GM18511 (cell line): Measurements from ENCODE around the gene CHCHD6.

Experiments
- ATAC-seq: cut with Tn5 transposase; IDR thresholded peaks from one replicate; pipeline ENCODE4 v1.9.1; 2021; ENCODE audit warnings: mild to moderate bottlenecking, moderate library complexity; ENCODE audit not compliant: unreplicated experiment

The CHCHD6 gene

DNA sequence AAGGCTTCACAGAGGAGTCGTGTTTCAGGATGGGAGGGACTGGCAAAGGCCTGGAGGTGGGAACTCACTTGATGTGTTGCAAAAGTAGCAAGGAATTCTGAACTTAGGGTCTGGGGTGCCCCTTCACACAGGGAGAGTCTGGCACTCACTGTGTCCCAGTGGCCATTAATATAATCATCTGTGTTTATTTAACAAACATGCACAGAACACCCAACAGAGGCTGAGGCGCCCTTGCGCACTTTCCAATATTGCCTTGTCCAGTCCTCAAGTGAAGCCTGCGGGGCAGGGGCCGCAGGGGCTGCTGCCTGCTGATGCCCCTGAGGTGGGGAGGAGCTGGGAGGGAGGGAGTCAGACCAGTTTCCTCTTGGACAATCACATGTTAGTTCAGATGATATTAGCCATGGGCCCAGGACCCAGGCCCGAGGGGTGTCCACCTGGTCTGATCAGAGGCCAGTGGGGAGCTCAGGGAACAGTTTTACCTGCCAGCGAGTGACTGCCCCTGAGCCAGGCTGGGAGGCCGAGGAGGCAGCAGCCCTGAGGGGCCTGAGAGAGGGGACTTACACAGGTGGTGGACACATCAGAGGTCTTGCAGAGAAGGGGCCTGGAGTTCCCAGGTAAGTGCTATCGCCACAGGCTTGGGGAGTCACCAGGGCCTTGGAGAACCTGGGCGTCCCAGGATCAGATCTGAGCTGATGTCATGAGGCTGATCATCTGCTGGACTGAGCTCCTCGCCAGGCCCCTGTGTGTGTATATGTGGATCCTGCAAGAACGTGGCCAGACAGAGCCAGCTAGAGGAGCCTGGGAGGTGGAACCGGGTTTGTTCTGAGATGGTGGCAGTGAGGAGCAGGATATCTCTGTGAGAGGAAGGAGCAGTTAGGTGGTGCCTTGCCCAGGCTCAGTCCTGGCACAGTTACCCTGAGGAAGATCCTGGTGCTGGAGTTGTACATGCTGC lies 35.3 kb upstream of the CHCHD6 start:
- ATAC-seq, result no peak

DNA sequence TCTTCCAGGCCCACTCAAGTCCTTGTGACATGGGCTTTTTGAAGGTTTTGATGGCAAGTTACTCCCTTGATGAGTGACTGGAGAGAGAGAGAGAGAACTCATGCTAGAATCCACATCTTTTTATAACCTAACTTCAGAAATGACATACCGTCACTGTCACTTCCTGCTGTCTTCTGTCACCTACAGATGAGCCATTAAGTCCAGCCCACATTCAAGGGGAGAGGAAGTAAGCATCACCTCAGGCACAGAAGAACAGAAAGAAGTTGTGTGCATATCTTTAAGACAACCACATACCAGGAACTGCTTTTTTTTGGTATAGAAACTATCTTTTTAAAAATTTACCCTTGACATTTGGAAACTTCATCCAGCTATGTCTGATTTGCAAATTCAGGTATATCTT lies 32.5 kb upstream of the CHCHD6 start:
- ATAC-seq, result no peak

DNA sequence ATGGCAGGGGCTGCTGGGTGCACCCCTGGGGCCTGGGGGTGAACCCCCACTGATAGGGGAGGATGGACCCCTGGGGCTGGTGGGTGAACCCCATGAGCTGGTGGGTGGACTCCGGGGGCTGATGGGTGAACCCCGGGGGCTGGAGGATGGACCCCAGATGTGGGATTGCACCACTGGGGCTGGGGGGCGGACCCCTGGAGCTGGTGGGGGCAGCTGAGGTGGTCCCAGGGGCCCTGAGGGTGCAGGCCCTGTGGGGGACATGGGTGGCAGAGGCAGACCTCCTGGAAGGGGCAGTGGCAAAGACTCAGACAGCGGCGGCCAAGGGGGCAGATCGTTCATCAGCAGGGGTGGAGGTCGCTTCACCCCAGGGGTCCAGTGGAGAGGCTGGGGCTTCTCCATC lies 31.7 kb upstream of the CHCHD6 start:
- ATAC-seq, result no peak

DNA sequence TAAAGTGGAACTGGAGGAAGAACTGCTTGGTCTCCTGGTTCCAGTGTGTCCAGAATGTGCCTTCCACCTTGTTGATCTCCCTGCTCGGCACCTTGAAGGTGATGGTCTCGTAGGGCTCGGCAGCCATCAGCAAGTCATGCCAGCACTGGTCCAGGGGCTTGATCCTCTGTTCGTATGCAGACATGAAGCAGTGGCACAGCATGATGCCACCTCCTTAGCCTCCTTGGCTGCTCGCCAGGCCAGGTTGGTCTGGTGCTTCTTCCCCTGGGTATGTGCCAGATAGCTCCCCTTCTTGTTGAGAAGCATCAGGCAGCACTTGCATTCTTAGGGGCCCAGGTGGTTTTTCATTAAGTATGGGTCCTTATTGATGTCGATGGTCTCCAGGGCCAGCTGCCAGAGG lies 31.3 kb upstream of the CHCHD6 start:
- ATAC-seq, result no peak

DNA sequence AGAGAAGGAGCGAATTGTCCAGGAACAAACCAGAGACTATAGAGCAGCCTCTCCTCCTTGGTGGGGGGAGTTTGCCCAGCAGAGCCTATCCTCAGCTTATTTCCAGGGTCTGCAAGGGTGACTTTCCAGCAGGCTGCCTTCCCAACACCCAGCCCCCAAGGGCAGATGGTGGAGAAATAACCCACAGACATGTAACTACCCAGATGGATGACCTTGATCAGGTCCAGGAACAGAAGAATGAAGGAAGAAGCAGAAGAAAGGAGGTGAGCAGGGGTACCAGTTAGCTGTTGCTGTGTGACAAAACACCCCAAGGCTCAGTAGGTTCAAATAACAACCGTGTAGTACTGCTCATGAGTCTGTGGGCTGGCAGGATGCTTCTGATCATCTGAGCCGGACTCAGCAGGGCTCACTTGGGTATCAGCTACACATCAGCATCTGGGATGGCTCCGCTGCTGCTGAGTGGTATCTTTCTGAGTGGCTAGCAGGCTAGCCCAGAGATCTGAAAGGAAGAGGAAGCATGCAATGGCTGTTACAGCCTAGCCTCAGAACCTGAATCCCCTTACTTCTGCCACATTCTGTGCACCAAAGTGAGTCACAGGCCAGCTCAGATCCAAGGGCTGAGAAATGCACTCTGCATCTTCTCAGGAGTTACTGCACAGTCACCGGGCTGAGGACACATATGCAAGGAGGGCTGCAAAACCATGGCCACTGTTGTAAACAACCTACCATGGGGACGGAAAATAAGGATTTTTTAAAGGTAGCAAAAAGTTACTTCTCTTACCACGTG lies 26.9 kb upstream of the CHCHD6 start:
- no peak for ATAC-seq

DNA sequence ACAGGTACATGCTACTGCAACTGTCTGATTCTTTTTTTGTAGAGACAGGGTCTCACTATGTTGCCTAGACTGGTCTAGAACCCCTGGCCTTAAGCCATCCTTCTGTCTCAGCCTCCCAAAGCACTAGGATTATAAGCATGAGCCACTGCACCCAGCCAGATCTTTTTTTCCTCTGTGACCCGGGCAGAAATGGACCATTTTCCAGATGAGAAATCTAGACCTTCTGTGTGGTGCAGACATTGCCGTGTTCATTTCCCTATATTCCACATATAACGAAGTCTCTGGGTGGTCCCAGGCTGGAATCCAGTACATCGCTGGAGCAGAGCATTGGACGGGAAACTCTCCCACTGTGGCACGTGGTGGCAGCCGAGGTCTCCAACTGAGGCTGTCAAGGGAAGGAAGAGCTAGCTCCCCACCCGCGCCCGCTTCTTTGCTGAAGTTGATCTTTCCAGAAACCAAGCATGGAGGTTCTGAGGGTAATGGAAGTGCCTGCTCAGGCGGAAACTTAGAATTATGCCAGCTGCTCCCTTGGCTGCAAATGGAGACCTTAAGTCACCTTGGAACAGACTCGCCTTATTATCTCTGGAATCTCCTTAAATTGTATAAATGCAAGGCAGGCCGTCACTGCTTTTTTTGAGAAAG lies 26.1 kb upstream of the CHCHD6 start:
- no peak for ATAC-seq

DNA sequence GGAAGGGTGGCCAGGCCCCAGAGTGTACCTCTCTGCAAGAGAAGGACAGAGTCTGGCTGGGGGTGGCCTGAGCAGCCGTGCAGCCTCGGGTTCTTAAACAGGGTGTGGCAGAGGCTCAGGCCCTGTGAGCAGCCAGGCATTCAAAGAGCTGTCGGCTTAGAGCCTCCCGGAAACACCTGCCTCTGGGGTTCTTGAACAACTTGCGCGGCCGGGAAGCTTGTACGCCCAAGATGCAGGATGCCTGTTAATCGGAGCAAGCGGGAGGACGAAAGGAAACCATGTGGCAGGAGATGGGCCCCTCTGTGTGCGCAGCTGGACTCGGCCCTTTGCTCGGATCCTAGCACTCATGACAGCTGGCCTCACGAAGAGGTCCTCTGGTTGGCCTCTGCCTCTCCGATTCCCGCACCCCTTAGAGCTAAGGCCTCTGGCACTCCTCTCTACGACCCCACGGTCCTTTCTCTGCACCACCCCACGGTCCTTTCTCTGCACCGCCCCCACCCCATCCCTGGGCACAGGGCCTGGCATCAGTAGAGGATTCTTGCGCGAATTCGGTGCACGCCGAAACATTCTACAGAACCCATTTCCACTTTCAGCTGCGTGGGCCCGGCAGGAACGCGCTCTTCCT lies 25.2 kb upstream of the CHCHD6 start:
- no peak for ATAC-seq

DNA sequence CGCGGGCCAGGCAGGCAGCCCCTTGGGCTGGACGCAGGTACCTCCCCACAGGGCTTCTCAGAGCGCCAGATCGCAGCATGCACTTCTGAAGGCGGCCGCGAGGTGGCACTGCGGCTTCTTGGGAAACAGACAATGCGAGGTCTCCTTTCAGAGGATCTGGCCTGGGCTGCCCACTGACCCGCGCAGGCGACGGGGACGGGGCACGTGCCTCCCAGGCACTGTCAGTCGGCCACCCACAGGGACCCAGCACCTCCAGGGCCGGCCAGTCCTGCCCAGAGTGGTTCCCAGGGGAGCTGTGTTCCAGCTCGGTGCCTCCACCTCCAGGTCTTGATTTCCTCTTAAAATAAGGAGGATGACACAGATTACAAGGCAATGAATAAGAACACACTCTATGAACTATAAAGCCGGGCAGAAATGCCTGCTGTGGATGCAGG lies 24.7 kb upstream of the CHCHD6 start:
- ATAC-seq, result peak; percentile 57

DNA sequence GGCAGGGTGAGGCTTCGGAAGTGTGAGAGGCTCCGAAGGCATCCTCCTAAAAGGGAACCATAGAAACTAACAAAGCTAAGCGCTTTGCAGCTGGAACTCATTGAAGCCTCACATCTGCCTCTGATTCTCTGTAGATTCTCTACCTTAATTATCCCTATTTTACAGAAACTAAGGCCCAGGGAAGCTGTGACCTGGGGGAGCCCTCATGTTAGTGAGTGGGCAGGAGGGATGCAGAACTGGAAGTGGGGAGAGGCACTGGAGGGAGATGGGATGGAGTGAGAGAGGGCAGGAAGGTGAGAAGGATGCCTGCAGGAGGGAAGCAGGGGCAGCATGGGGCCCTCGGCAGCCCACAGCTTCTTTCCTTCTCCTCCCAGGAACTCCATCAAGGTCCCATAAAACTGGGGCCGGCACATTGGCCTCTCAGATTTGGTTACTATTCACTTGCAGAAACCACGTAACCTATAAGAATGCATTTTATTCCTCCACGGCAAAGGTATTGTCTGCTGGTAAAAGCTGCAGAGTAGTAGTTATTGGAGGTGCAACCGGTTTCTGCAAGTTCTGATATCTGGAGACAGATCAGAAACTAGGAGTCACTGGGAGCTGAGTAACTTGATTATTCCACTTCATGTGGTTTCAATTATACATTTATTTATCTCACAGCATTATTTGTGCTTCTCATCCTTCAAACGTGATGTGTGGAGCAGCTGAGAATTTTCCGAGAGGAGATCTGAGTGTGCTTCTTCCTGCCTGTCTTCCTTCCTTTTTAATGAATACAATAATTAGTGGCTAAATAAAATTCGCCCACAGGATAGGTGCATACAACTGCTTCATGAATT lies 24.0 kb upstream of the CHCHD6 start:
- ATAC-seq, result no peak

DNA sequence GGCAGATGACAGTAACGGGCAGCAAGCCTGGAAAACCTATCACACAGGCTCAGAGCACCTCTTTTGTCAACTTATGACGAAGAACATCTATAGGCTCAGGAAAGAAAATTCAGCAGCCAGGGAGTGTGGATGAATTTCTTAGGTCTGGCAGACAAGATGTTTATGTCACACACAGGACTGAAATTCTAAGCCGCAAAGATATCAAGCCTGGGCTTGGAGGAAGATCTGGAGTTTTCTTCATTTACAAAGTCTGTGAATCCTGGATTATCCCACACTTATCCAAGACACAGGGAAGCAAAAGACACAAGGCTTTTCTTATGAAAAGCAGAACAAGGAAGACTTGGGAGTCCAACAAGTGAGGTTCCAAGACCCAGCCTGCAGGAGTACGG lies 23.4 kb upstream of the CHCHD6 start:
- ATAC-seq, result no peak

DNA sequence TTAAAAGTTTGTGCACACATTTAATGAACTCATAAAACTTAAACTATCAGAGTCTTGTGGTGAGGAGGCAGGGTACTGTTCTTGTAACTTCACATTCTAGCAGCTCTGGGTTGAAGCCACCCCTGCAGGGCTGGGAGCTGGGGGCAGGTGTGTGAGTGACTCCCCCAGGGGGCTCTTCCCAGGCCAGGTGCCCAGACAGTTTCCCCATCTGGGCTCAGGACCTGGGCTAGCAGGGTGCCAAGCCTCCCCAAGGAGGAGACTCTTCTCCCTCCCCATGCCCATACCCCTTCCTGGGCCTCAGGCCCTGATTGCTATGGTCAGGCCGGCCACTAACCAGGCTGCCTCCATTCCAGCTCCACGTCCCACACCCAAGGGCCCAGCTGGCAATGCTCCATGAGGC lies 22.0 kb upstream of the CHCHD6 start:
- ATAC-seq, result no peak

DNA sequence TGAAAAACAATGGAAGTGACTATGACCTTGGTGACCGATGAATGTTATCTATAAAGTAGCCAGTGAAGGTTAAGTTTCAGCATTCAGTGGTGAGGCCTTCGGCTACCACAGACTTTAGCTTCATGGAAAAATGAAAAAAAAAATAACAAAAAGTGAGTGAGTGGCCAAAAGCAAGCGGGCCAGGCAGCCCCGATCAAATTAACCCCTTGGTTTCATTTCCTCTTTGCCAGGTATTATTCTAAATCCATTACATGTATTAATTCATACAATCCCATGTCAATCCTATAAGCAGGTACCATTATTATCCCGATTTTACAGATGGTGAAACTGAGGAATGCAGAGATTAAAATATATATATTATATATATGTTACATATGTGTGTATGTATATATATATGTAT lies 21.0 kb upstream of the CHCHD6 start:
- ATAC-seq, result no peak

DNA sequence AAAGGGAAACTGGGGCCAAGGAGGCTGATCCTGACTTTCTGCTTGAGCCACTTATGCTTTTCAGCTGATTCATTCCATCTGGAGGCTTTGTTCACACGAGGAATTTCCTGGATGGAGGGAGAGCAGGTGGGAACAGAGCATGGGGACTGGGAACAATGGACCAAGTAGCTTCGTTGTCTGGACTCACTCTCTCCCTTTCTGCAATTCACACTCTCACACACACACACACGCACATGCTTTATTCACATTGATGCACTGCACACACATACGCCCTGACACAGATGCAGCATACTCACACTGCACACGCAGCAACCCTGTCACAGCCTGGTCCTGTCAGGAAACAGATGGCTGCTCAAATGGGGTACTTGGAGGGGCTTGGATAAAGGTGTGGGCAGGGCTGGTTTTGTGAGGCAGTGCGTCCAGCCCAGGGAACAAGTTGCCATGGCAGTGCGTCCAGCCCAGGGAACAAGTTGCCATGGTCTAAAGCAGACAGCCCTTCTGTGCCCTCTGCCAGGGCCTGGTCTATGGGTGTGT lies 19.8 kb upstream of the CHCHD6 start:
- ATAC-seq, result no peak

DNA sequence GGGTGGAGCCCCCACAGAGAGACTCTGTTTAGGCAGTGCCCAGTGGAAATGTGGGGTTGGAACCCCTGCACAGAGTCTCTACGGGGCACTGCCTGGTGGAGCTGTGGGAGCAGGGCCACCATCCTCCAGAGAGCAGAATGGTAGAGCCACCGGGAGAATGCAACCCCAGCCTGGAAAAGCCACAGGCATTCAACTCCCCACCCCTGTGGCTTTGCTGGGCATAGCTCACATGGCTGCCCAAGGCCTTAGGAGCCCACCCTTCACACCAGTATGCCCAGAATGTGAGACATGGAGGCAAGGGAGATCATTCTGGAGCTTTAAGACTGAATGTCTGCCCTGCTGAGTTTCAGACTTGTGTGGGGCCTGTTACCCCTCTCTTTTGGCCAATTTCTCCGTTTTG lies 19.0 kb upstream of the CHCHD6 start:
- ATAC-seq, result no peak

DNA sequence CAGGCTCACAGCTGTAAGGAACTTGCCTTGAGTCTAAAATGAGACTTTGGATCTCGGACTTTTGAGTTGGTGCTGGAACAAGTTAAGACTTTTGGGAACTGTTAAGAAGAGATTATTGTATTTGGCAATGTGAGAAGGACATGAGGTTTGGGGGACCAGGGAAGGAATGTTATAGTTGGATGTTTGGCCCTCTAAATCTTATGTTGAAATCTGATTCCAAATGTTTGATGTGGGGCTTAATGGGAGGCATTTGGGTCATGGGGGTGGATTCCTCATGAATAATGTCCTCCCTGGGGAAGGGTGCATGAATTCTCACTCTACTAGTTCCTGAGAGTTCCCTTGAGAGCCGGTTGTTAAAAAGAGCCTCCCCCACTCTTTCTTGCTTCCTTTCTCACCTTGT lies 18.5 kb upstream of the CHCHD6 start:
- no peak for ATAC-seq

DNA sequence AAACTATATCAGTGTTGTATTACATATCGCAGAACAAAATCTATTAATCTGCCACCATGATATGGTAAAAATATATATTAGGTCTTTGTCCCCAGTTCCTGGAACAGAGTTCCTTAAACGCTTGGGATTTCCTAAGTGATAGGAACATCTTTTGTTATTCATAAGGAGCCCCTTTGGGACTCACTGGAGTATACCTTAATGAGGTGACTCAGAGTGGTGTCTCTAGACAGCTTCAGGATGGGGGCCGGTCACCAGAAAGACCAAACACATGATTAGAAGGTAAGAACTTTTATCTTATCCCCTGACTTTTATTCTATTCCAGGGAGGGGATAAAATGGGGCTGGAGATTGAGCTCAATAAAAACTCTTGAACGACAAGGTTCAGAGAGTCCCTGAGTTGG lies 12.3 kb upstream of the CHCHD6 start:
- ATAC-seq, result no peak

DNA sequence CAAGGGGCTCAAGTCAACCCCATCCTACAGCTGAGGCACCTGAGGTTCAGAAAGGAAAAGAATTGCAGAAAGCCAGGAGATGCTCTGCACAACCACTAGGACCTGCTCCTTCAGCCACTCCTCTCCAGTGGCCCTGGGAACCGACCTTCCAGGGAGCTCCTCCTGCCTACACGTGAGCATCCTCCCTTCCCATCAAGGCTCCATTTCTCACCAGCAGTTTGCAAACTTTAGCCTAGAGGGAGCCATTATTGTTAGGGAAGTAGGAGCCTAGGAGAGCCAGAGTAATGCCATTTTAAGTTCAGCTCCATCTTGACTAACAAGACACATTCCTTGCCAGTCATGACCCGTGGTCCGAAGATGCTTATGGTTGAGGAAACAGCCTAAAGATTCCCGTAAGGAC lies 11.2 kb upstream of the CHCHD6 start:
- no peak for ATAC-seq

DNA sequence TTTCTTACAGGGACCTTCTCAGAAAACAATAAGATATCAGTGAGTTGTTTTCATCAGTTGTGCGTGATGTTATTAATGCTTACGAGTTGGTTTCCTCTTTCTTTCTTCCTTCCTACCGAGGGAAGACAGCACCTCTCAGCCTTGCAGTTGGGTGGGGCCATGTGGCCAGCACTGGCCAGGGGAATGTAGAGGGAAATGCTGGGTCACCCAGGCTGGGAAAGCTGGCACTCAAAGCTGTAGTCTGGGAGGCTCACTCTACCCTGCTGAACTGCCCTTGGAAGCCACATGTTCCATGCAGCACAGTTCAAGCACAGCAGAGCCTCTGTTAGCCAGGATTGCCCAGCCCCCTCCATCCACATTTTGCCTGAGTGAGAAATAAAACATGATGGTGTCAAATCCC lies 10.1 kb upstream of the CHCHD6 start:
- ATAC-seq, result no peak

DNA sequence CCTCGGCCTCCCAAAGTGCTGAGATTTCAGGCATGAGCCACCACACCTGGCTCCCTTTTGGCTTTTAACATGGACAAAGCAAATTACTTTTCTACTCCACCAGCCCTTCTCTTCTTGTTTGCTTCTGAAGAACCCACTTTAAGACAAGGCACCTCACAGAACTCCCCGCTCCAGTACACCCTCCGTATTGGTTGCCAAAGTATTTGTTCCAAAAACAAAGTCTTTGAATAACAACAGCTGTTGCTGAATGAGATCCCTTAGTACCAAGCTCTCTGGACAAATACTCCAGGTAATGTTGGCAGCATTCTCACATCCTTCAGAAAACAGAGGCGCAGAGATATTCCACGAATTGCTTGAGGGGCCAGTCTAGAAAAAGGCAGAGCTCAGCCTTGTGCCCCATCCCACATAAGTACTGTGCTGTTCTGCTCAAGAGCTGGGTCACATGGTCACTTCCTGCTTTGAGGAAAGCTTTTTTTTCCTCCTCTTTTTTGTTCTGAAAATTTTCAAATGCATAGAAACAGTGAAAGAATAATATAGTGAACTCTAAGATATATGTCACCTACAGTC lies 7.3 kb upstream of the CHCHD6 start:
- ATAC-seq, result no peak

DNA sequence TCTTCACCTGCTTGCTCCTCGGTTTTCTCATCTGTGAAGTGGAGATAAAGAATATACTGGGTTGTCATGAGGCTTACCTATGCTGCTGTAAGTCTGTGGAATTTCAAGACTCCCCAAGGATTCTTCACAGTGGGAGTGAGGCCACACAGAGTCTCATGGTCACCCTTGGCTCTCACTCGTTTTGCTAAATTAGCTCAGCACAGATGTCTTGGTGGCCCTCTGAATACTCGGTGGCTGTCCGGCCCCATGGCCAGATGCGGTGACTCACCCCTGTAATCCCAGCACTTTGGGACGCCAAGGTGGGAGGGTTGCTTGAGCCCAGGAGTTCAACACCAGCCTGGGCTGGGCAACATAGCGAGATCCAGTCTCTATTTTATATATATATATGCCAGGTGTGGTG lies 5.0 kb upstream of the CHCHD6 start:
- no peak for ATAC-seq
